Peyer's patch (tissue), 4 donors: Measurements from ENCODE around the gene DBNDD2. TPM values are rescaled to one million over a fixed set of nuclear protein-coding genes. Genes with fewer than 3 reads are reported as not detected.

Source experiments
- DNase-seq, 3 donors: peaks; one replicate each; pipeline ENCODE4 v3.0.0-alpha.2; 2017 to 2019
- H3K27ac ChIP-seq, 4 donors: fragments of 200-600 bp; sonication (generic); one replicate each; pipeline ENCODE4 v1.5.1; 2016 to 2019
- H3K27me3 ChIP-seq, 2 donors: fragments of 200-600 bp; sonication (generic); one replicate each; pipeline ENCODE4 v1.5.1; 2019
- H3K36me3 ChIP-seq, 3 donors: fragments of 200-600 bp; sonication (generic); one replicate each; pipeline ENCODE4 v1.5.1; 2016 to 2019
- H3K4me1 ChIP-seq, 4 donors: fragments of 200-600 bp; sonication (generic); one replicate each; pipeline ENCODE4 v1.5.1; 2016 to 2019
- H3K4me3 ChIP-seq, 4 donors: fragments of 200-600 bp; sonication (generic); 1 replicate in 3 of 4; 2 replicates in 1 of 4; pipeline ENCODE4 v1.5.1; 2016 to 2019; ENCODE audit warnings: mild to moderate bottlenecking in 1 of 4
- H3K9me3 ChIP-seq, 4 donors: fragments of 200-600 bp; sonication (generic); one replicate each; pipeline ENCODE4 v1.5.1; 2016 to 2019; ENCODE audit warnings: mild to moderate bottlenecking in 1 of 4
- CTCF ChIP-seq, 6 experiments: fragments of 450-650 bp in 4 of 6; fragments of 200-600 bp in 2 of 6; sonication (generic) in 1 of 6; IDR thresholded peaks; one replicate each; pipeline ENCODE4 v1.5.1; 2017 to 2019; ENCODE audit warnings: antibody characterized with exemption in 6 of 6, mild to moderate bottlenecking in 3 of 6, moderate library complexity in 1 of 6
- POLR2A ChIP-seq, 2 donors: fragments of 450-650 bp; IDR thresholded peaks; one replicate each; pipeline ENCODE4 v1.5.1; 2017; ENCODE audit warnings: antibody characterized with exemption in 2 of 2, mild to moderate bottlenecking in 2 of 2, moderate library complexity in 2 of 2
- total RNA-seq, 4 donors: library from RNA; depleted of rRNA; stranded (reverse); fragments of >200 nt; gene quantifications; one replicate each; pipeline ENCODE4 v1.1.0, GENCODE V29; 2016

DBNDD2 gene
- total RNA-seq, 4 donors from 2014 or later: 62.7 to 75.2 (median 68.0) TPM

GRCh38 chr20:45362804-45363610 lies 45.1 kb upstream of the DBNDD2 start, which contains the start of gene SYS1:
Gene SYS1 (plus strand): TSS chr20:45363156. CDS start chr20:45363532, 376 bp downstream.
- H3K27ac ChIP-seq: peak within 1 kb of the TSS; percentile 89 to 99 (median 95)
- TF ChIP-seq POLR2A (IDR thresholded peaks at IDR 0.05): peak; percentile 93 to 95
- TF ChIP-seq CTCF (IDR thresholded peaks at IDR 0.05): peak; percentile 82 to 98 (median 94)
- peak; percentile 95 to 99 (median 99) for DNase-seq
- H3K4me1 ChIP-seq: peaks cover 0 to 47% (median 12%) of the 10 kb centered on the region in 4 donors
- H3K9me3 ChIP-seq: no peaks in the 10 kb centered on the region
- peaks cover 0 to 27% (median 0%) of the 10 kb centered on the region in 3 donors for H3K36me3 ChIP-seq
- peak within 1 kb of the TSS; percentile 69 to 97 (median 72) for H3K4me3 ChIP-seq
- no peaks in the 10 kb centered on the region for H3K27me3 ChIP-seq

GRCh38 chr20:45363611-45364492 lies 44.2 kb upstream of the DBNDD2 start:
- Histone ChIP-seq H3K4me1 (peaks cover 0 to 45% (median 15%) of the 10 kb centered on the region in 4 donors), H3K27me3 (no peaks in the 10 kb centered on the region), H3K36me3 (peaks cover 0 to 35% (median 0%) of the 10 kb centered on the region in 3 donors), H3K9me3 (no peaks in the 10 kb centered on the region), H3K27ac (peak overlapping the region; percentile 89 to 99 (median 95)), H3K4me3 (peak overlapping the region; percentile 69 to 97 (median 72))
- no peak for DNase-seq
- TF ChIP-seq CTCF (IDR thresholded peaks at IDR 0.05) (no peak), POLR2A (IDR thresholded peaks at IDR 0.05) (no peak)

GRCh38 chr20:45365444-45365970 lies 42.6 kb upstream of the DBNDD2 start:
- Histone ChIP-seq H3K36me3 (peaks cover 0 to 35% (median 0%) of the 10 kb centered on the region in 3 donors), H3K27me3 (no peaks in the 10 kb centered on the region), H3K27ac (no peak overlapping the region), H3K4me1 (peaks cover 0 to 30% (median 16%) of the 10 kb centered on the region in 4 donors), H3K9me3 (no peaks in the 10 kb centered on the region), H3K4me3 (no peak overlapping the region)
- DNase-seq: no peak
- TF ChIP-seq CTCF (IDR thresholded peaks at IDR 0.05) (no peak), POLR2A (IDR thresholded peaks at IDR 0.05) (no peak)

- H3K4me1 ChIP-seq: peaks cover 0 to 30% (median 15%) of the 10 kb centered on the region in 4 donors
- H3K36me3 ChIP-seq: peaks cover 0 to 35% (median 0%) of the 10 kb centered on the region in 3 donors
- no peak for DNase-seq
- no peaks in the 10 kb centered on the region for H3K9me3 ChIP-seq
- TF ChIP-seq CTCF (IDR thresholded peaks at IDR 0.05) (no peak), POLR2A (IDR thresholded peaks at IDR 0.05) (no peak)
- H3K27me3 ChIP-seq: no peaks in the 10 kb centered on the region
- no peak overlapping the region for H3K27ac ChIP-seq
- no peak overlapping the region for H3K4me3 ChIP-seq
Observed at GRCh38 chr20:45366192-45366591, 41.9 kb upstream of the DBNDD2 start.

GRCh38 chr20:45366631-45367030 lies 41.5 kb upstream of the DBNDD2 start:
- H3K9me3 ChIP-seq: no peaks in the 10 kb centered on the region
- TF ChIP-seq POLR2A (IDR thresholded peaks at IDR 0.05): no peak
- TF ChIP-seq CTCF (IDR thresholded peaks at IDR 0.05): no peak
- H3K36me3 ChIP-seq: peaks cover 0 to 35% (median 0%) of the 10 kb centered on the region in 3 donors
- H3K4me3 ChIP-seq: no peak overlapping the region
- no peak for DNase-seq
- H3K27me3 ChIP-seq: no peaks in the 10 kb centered on the region
- no peak overlapping the region for H3K27ac ChIP-seq
- peaks cover 0 to 30% (median 15%) of the 10 kb centered on the region in 4 donors for H3K4me1 ChIP-seq
